Mesothelial cell of epicardium (in vitro differentiated cells): Measurements from ENCODE around the gene TRIP12. TPM values are rescaled to one million over a fixed set of nuclear protein-coding genes. Genes with fewer than 3 reads are reported as not detected.

Source experiments
- DNase-seq, 2 experiments: peaks; one replicate each; pipeline ENCODE4 v3.0.0; 2021; ENCODE audit warnings: low spot score in 2 of 2; ENCODE audit not compliant: unreplicated experiment in 2 of 2
- H3K27ac Mint-ChIP-seq: 2 replicates; pipeline ENCODE4 v1.8.0; 2021; ENCODE audit warnings: mixed read lengths
- H3K27me3 Mint-ChIP-seq: 2 replicates; pipeline ENCODE4 v1.8.0; 2021; ENCODE audit warnings: low read depth, mixed read lengths
- H3K36me3 Mint-ChIP-seq: 2 replicates; pipeline ENCODE4 v1.8.0; 2021; ENCODE audit warnings: mixed read lengths
- H3K4me1 Mint-ChIP-seq: 2 replicates; pipeline ENCODE4 v1.8.0; 2021; ENCODE audit warnings: mixed read lengths
- H3K4me3 Mint-ChIP-seq: 2 replicates; pipeline ENCODE4 v1.8.0; 2021; ENCODE audit warnings: mild to moderate bottlenecking, moderate library complexity, mixed read lengths
- H3K9me3 Mint-ChIP-seq: 2 replicates; pipeline ENCODE4 v1.8.0; 2021; ENCODE audit warnings: mixed read lengths
- CTCF ChIP-seq: fragments of 200-600 bp; sonication (generic); IDR thresholded peaks from one replicate; pipeline ENCODE4 v1.5.0; 2021; ENCODE audit warnings: antibody characterized with exemption; ENCODE audit not compliant: unreplicated experiment
- total RNA-seq: library from RNA; stranded (reverse); gene quantifications from 3 replicates; pipeline ENCODE4 v1.2.1, GENCODE V29; 2021

Gene TRIP12
- total RNA-seq, 1 donor from 2014 or later = 253 TPM

GRCh38 chr2:229899604-229900003 lies 22.2 kb downstream of the TRIP12 start:
- Mint-ChIP-seq H3K27ac (no peak overlapping the region), H3K4me1 (no peaks in the 10 kb centered on the region), H3K9me3 (no peaks in the 10 kb centered on the region), H3K36me3 (peaks cover 6% of the 10 kb centered on the region), H3K4me3 (no peak overlapping the region), H3K27me3 (no peaks in the 10 kb centered on the region)
- no peak for DNase-seq
- TF ChIP-seq CTCF = no peak

GRCh38 chr2:229896857-229897256 lies 25.0 kb downstream of the TRIP12 start:
- no peak for TF ChIP-seq CTCF
- H3K4me3 Mint-ChIP-seq = no peak overlapping the region
- DNase-seq = no peak
- H3K27ac Mint-ChIP-seq = no peak overlapping the region
- no peaks in the 10 kb centered on the region for H3K4me1 Mint-ChIP-seq
- H3K36me3 Mint-ChIP-seq = peaks cover 3% of the 10 kb centered on the region
- H3K9me3 Mint-ChIP-seq = no peaks in the 10 kb centered on the region
- no peaks in the 10 kb centered on the region for H3K27me3 Mint-ChIP-seq

- H3K9me3 Mint-ChIP-seq = no peaks in the 10 kb centered on the region
- no peaks in the 10 kb centered on the region for H3K4me1 Mint-ChIP-seq
- no peaks in the 10 kb centered on the region for H3K36me3 Mint-ChIP-seq
- H3K4me3 Mint-ChIP-seq = no peak overlapping the region
- no peak for TF ChIP-seq CTCF
- no peak for DNase-seq
- no peaks in the 10 kb centered on the region for H3K27me3 Mint-ChIP-seq
- no peak overlapping the region for H3K27ac Mint-ChIP-seq
Observed at GRCh38 chr2:229889023-229889422, 32.8 kb downstream of the TRIP12 start.

- Mint-ChIP-seq H3K27me3 (no peaks in the 10 kb centered on the region), H3K4me1 (no peaks in the 10 kb centered on the region), H3K27ac (no peak overlapping the region), H3K36me3 (no peaks in the 10 kb centered on the region), H3K9me3 (no peaks in the 10 kb centered on the region), H3K4me3 (no peak overlapping the region)
- no peak for DNase-seq
- no peak for TF ChIP-seq CTCF
Observed at GRCh38 chr2:229888031-229888430, 33.8 kb downstream of the TRIP12 start.

GRCh38 chr2:229887441-229887840 lies 34.4 kb downstream of the TRIP12 start:
- no peak overlapping the region for H3K4me3 Mint-ChIP-seq
- DNase-seq = no peak
- no peaks in the 10 kb centered on the region for H3K36me3 Mint-ChIP-seq
- TF ChIP-seq CTCF = no peak
- H3K27ac Mint-ChIP-seq = no peak overlapping the region
- H3K27me3 Mint-ChIP-seq = no peaks in the 10 kb centered on the region
- no peaks in the 10 kb centered on the region for H3K9me3 Mint-ChIP-seq
- no peaks in the 10 kb centered on the region for H3K4me1 Mint-ChIP-seq
